ENCODE results near the gene HOXD9. TPM values are rescaled to one million over a fixed set of nuclear protein-coding genes. Genes with fewer than 3 reads are reported as not detected.

HOXD9 gene
- total and polyA plus RNA-seq, 8 donors: 0.12 to 1.1 (median 0.34) TPM; not detected in 2

GRCh38 chr2:176149939-176150583 lies 27.5 kb downstream of the HOXD9 start:
- peaks cover 0 to 25% (median 10%) of the 10 kb centered on the region in 4 donors for H3K27me3 ChIP-seq
- H3K4me3 ChIP-seq: no peak overlapping the region
- H3K36me3 ChIP-seq: no peaks in the 10 kb centered on the region
- no peaks in the 10 kb centered on the region for H3K9me3 ChIP-seq
- ATAC-seq: no peak
- FAIRE-seq: no peak
- no peak for DNase-seq
- TF ChIP-seq CTCF (IDR thresholded peaks at IDR 0.05): no peak
- H3K4me1 ChIP-seq: no peaks in the 10 kb centered on the region
- WGBS, 2 donors: 12 to 13% methylated on average over 24 of the region's 24 CpGs
- no peak overlapping the region for H3K27ac ChIP-seq
- intact Hi-C loops (cut with DNase I): loop anchor here in 2 of 3 donors (10.0 kb wide), 2 partner anchors 415 to 495 kb away; no protein-coding TSS in a partner anchor

- DNase-seq: no peak
- no peaks in the 10 kb centered on the region for H3K9me3 ChIP-seq
- intact Hi-C loops (cut with DNase I): loop anchor here in 1 of 3 donors (10.0 kb wide), 1 partner anchor 414 kb away; no protein-coding TSS in a partner anchor
- WGBS, 2 donors: 14 to 16% methylated on average over 14 of the region's 14 CpGs
- FAIRE-seq: no peak
- TF ChIP-seq CTCF (IDR thresholded peaks at IDR 0.05): no peak
- H3K4me1 ChIP-seq: no peaks in the 10 kb centered on the region
- H3K4me3 ChIP-seq: no peak overlapping the region
- no peak overlapping the region for H3K27ac ChIP-seq
- ATAC-seq: no peak
- H3K36me3 ChIP-seq: no peaks in the 10 kb centered on the region
- H3K27me3 ChIP-seq: peaks cover 0 to 24% (median 10%) of the 10 kb centered on the region in 4 donors
Observed at GRCh38 chr2:176150584-176151441, 28.3 kb downstream of the HOXD9 start.

- Histone ChIP-seq H3K27me3 (peaks cover 0 to 21% (median 10%) of the 10 kb centered on the region in 4 donors), H3K36me3 (no peaks in the 10 kb centered on the region), H3K27ac (no peak within 1 kb of the TSS), H3K9me3 (no peaks in the 10 kb centered on the region), H3K4me1 (no peaks in the 10 kb centered on the region), H3K4me3 (no peak within 1 kb of the TSS)
- no peak for TF ChIP-seq CTCF (IDR thresholded peaks at IDR 0.05)
- peak in 1 of 6 donors; percentile 46 for DNase-seq
- no peak for ATAC-seq
- no peak for FAIRE-seq
- intact Hi-C loops (cut with DNase I): loop anchor here in 1 of 3 donors (10.0 kb wide), 1 partner anchor 413 kb away; no protein-coding TSS in a partner anchor
- 9% methylated on average over 54 to 55 of the region's 55 CpGs for WGBS, 2 donors
Observed at GRCh38 chr2:176151442-176152287, 29.1 kb downstream of the HOXD9 start, which contains the start of gene HOXD4. Gene HOXD4 (plus strand): TSS chr2:176151550. CDS start chr2:176151634, 84 bp downstream.

GRCh38 chr2:176152350-176153181 lies 30.0 kb downstream of the HOXD9 start:
- DNase-seq (no peak), FAIRE-seq (no peak), ATAC-seq (no peak)
- Histone ChIP-seq H3K27me3 (peaks cover 0 to 30% (median 13%) of the 10 kb centered on the region in 4 donors), H3K4me1 (peaks cover 0 to 2% (median 0%) of the 10 kb centered on the region in 3 donors), H3K27ac (no peak overlapping the region), H3K4me3 (no peak overlapping the region), H3K9me3 (no peaks in the 10 kb centered on the region), H3K36me3 (no peaks in the 10 kb centered on the region)
- intact Hi-C loops (cut with DNase I): loop anchor here in 1 of 3 donors (10.0 kb wide), 1 partner anchor 412 kb away; no protein-coding TSS in a partner anchor
- WGBS, 2 donors: 8 to 9% methylated on average over 48 of the region's 48 CpGs
- TF ChIP-seq CTCF (IDR thresholded peaks at IDR 0.05): no peak
